Sigmoid colon (tissue), 7 donors: Measurements from ENCODE around the gene STRA8. TPM values are rescaled to one million over a fixed set of nuclear protein-coding genes. Genes with fewer than 3 reads are reported as not detected.
"Not testable (repeated sequence)": the region's sequence is repeated elsewhere in the genome, so short reads cannot be mapped to it uniquely, and the experiment has no call there.

Source experiments
- DNase-seq: peaks from one replicate; pipeline ENCODE4 v3.0.0-alpha.2; 2019
- H3K27ac ChIP-seq, 4 donors: fragments of 200-600 bp; sonication (generic); one replicate each; pipeline ENCODE4 v1.5.1; 2016 to 2019; ENCODE audit warnings: mild to moderate bottlenecking in 1 of 4
- H3K27me3 ChIP-seq, 3 donors: fragments of 200-600 bp; sonication (generic); one replicate each; pipeline ENCODE4 v1.5.1; 2019; ENCODE audit warnings: mild to moderate bottlenecking in 1 of 3
- H3K36me3 ChIP-seq, 4 donors: fragments of 200-600 bp; sonication (generic); one replicate each; pipeline ENCODE4 v1.5.1; 2016 to 2019
- H3K4me1 ChIP-seq, 4 donors: fragments of 200-600 bp; sonication (generic); one replicate each; pipeline ENCODE4 v1.5.1; 2017 to 2019
- H3K4me3 ChIP-seq, 4 donors: fragments of 200-600 bp; sonication (generic); one replicate each; pipeline ENCODE4 v1.5.1; 2017 to 2019; ENCODE audit warnings: mild to moderate bottlenecking in 2 of 4, moderate library complexity in 1 of 4
- H3K9me3 ChIP-seq, 4 donors: fragments of 200-600 bp in 3 of 4; sonication (generic) in 3 of 4; one replicate each; pipeline versions ENCODE4 v1.5.1 to v1.6.1; 2013 to 2019
- CTCF ChIP-seq, 4 experiments: fragments of 450-650 bp in 3 of 4; fragments of 200-600 bp in 1 of 4; IDR thresholded peaks; one replicate each; pipeline ENCODE4 v1.5.1; 2016 to 2019; ENCODE audit warnings: antibody characterized with exemption in 4 of 4, mild to moderate bottlenecking in 3 of 4, moderate library complexity in 2 of 4
- EP300 ChIP-seq, 4 donors: sonication (generic); formaldehyde crosslinking; IDR thresholded peaks; one replicate each; pipeline ENCODE4 v1.6.1; 2017; ENCODE audit warnings: antibody characterized with exemption in 4 of 4
- POLR2A ChIP-seq, 2 donors: fragments of 450-650 bp; IDR thresholded peaks; one replicate each; pipeline ENCODE4 v1.6.1; 2016; ENCODE audit warnings: antibody characterized with exemption in 2 of 2, mild to moderate bottlenecking in 2 of 2, moderate library complexity in 2 of 2
- POLR2AphosphoS5 ChIP-seq, 4 donors: sonication (generic); formaldehyde crosslinking; IDR thresholded peaks; one replicate each; pipeline ENCODE4 v1.6.1; 2017; ENCODE audit warnings: antibody characterized with exemption in 4 of 4
- WGBS, 2 donors: extraction: QIAGEN DNeasy Blood & Tissue Kit; methylation state at CpG; one replicate each; pipeline ENCODE4 v1.1.7; 2013; 5-methylcytosine and 5-hydroxymethylcytosine counted together
- intact Hi-C: fragments of 100-400 bp; cut with DNase I; formaldehyde crosslinking; loops from one replicate; pipeline ENCODE4 v1.15.1; 2023
- polyA plus RNA-seq, 3 donors: library from polyadenylated mRNA; stranded (reverse); fragments of 200-250 nt; gene quantifications; one replicate each; pipeline ENCODE4 v1.2.3, GENCODE V29; 2013
- total RNA-seq, 4 donors: library from RNA; depleted of rRNA; stranded (reverse); fragments of >200 nt; gene quantifications; one replicate each; pipeline ENCODE4 v1.1.0, GENCODE V29; 2016
- donor health status: healthy with polysubstance abuse.
- donor health status: Bipolar disorder and iron deficiency.
- donor health status: healthy.

STRA8 gene
- total and polyA plus RNA-seq, 7 donors: not detected

DNA sequence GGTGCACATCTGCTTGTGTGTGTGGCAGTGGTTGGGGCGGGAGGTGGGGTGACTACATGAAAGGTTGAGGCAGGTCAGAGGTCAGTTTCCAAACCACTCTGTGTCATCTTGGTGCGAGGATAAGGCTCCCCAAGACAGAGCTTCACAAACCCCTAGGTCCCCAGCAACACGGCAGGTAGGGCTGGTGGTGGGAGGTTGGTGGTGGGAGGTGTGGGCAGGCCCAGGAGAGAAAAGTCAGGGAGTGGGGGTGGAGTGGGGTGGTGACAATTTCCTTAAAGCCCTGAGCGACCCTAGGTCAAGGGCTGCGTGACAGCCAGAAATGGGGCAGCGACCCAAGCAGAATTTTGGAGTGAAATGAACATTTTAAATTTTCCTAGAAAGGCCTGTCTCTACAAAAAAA lies 1.6 kb upstream of the STRA8 start:
- WGBS, 2 donors: 93 to 94% methylated on average over 6 of the region's 6 CpGs
- H3K4me1 ChIP-seq: no peaks in the 10 kb centered on the region
- intact Hi-C loops: no loop called here
- H3K27ac ChIP-seq: no peak overlapping the region
- no peak overlapping the region for H3K4me3 ChIP-seq
- no peaks in the 10 kb centered on the region for H3K9me3 ChIP-seq
- H3K36me3 ChIP-seq: no peaks in the 10 kb centered on the region
- DNase-seq: no peak
- H3K27me3 ChIP-seq: no peaks in the 10 kb centered on the region
- TF ChIP-seq CTCF (IDR thresholded peaks at IDR 0.05): no peak

DNA sequence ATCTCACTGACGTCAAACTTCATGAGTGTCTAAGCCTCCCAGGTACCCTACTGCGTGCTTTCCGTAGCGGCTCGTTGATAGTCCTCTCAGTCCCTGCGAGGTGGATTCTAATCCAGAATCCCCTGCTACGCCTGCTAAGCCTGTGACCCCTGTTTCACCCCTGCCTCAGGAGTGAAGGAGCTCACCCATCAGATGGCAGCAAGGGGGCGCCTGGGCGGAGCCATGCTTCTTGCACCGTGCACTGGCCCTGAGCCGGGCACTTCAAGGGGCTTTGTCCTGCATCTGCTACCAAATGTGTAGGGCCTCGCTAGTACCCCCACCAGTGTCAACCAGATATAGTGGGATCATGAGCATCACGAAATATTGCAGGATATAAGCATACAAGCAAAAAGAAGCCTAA lies 918 bp upstream of the STRA8 start:
- TF ChIP-seq POLR2AphosphoS5 (IDR thresholded peaks at IDR 0.05): no peak
- TF ChIP-seq EP300 (IDR thresholded peaks at IDR 0.05): no peak
- no peak for TF ChIP-seq CTCF (IDR thresholded peaks at IDR 0.05)
- TF ChIP-seq POLR2A (IDR thresholded peaks at IDR 0.05): no peak
- no peak for DNase-seq
- Histone ChIP-seq H3K9me3 (no peaks in the 10 kb centered on the region), H3K27me3 (no peaks in the 10 kb centered on the region), H3K36me3 (no peaks in the 10 kb centered on the region), H3K4me3 (no peak overlapping the region), H3K4me1 (no peaks in the 10 kb centered on the region), H3K27ac (no peak overlapping the region)
- 88 to 91% methylated on average over 13 of the region's 13 CpGs for WGBS, 2 donors
- intact Hi-C loops: no loop called here

DNA sequence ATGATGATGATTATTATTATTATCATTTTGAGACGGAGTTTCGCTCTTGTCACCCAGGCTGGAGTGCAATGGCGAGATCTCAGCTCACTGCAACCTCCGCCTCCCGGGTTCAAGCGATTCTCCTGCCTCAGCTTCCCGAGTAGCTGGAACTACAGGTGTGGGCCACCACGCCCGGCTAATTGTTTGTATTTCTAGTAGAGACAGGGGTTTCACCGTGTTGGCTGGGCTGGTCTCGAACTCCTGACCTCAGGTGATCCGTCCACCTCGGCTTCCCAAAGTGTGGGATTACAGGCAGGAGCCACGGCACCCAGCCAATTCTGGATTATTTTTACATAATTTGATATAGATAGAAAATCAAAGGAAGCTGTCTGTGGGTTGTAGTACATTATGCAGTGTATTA lies 457 bp downstream of the STRA8 start:
- H3K27me3 ChIP-seq, H3K36me3 ChIP-seq, H3K9me3 ChIP-seq, H3K4me1 ChIP-seq, H3K4me3 ChIP-seq, DNase-seq, H3K27ac ChIP-seq, intact Hi-C loops: not testable (repeated sequence)
- 76 to 88% methylated on average over 14 of the region's 14 CpGs for WGBS, 2 donors

GRCh38 chr7:135234727-135235126 lies 1.1 kb downstream of the STRA8 start:
- no peaks in the 10 kb centered on the region for H3K9me3 ChIP-seq
- 57 to 80% methylated on average over 4 of the region's 4 CpGs for WGBS, 2 donors
- no peaks in the 10 kb centered on the region for H3K36me3 ChIP-seq
- no peak overlapping the region for H3K4me3 ChIP-seq
- H3K27ac ChIP-seq: no peak overlapping the region
- no peaks in the 10 kb centered on the region for H3K4me1 ChIP-seq
- no peak for TF ChIP-seq POLR2AphosphoS5 (IDR thresholded peaks at IDR 0.05)
- H3K27me3 ChIP-seq: no peaks in the 10 kb centered on the region
- DNase-seq: no peak
- intact Hi-C loops: no loop called here

DNA sequence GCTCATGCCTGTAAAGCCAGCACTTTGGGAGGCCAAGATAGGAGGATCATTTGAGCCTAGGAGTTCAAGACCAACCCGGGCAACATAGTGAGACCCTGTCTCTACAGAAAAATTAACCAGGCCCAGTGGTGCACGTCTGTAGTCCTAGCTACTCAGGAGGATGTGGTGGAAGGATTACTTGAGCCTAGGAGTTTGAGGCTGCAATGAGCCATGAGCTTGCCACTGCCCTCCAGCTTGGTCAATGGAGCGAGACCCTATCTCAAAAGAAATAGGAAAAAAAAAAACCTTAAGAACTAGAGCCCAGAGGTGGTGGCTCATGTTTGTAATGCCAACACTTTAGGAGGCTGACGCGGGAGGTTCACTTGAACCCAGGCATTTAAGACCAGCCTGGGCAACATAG lies 2.2 kb downstream of the STRA8 start:
- intact Hi-C loops: no loop called here
- H3K4me1 ChIP-seq: no peaks in the 10 kb centered on the region
- H3K27ac ChIP-seq: no peak overlapping the region
- no peak overlapping the region for H3K4me3 ChIP-seq
- H3K9me3 ChIP-seq: no peaks in the 10 kb centered on the region
- WGBS, 2 donors: 93 to 94% methylated on average over 5 of the region's 5 CpGs
- no peak for DNase-seq
- no peak for TF ChIP-seq EP300 (IDR thresholded peaks at IDR 0.05)
- TF ChIP-seq POLR2AphosphoS5 (IDR thresholded peaks at IDR 0.05): no peak
- TF ChIP-seq CTCF (IDR thresholded peaks at IDR 0.05): no peak
- no peak for TF ChIP-seq POLR2A (IDR thresholded peaks at IDR 0.05)
- H3K36me3 ChIP-seq: no peaks in the 10 kb centered on the region
- no peaks in the 10 kb centered on the region for H3K27me3 ChIP-seq

DNA sequence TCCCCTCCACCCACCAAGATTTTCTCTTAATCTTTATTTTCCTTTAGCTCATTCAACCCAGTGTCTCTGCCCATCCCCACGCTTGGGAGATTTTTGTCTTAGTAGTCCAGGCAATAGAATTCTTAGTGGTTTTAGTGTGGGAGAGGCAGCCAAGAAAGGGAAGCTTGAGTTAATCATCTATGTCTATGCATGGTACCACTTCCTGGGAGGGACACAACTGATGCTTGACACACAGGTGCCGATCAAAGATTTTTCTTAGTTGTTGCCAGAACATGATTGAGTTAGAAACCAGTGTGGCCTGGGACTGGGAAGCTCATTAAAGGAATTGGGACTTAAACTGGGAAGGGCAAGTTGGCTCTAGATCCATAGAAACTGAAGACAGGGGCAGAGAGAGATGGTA lies 3.1 kb downstream of the STRA8 start:
- WGBS, 2 donors: 32 to 43% methylated on average over 2 of the region's 2 CpGs
- Histone ChIP-seq H3K4me3 (no peak overlapping the region), H3K27me3 (no peaks in the 10 kb centered on the region), H3K9me3 (no peaks in the 10 kb centered on the region), H3K36me3 (no peaks in the 10 kb centered on the region), H3K4me1 (no peaks in the 10 kb centered on the region), H3K27ac (no peak overlapping the region)
- no peak for TF ChIP-seq POLR2A (IDR thresholded peaks at IDR 0.05)
- DNase-seq: no peak
- intact Hi-C loops: no loop called here
